Measurements from ENCODE around the gene CDH8.

- TF ChIP-seq, protein P1, sequence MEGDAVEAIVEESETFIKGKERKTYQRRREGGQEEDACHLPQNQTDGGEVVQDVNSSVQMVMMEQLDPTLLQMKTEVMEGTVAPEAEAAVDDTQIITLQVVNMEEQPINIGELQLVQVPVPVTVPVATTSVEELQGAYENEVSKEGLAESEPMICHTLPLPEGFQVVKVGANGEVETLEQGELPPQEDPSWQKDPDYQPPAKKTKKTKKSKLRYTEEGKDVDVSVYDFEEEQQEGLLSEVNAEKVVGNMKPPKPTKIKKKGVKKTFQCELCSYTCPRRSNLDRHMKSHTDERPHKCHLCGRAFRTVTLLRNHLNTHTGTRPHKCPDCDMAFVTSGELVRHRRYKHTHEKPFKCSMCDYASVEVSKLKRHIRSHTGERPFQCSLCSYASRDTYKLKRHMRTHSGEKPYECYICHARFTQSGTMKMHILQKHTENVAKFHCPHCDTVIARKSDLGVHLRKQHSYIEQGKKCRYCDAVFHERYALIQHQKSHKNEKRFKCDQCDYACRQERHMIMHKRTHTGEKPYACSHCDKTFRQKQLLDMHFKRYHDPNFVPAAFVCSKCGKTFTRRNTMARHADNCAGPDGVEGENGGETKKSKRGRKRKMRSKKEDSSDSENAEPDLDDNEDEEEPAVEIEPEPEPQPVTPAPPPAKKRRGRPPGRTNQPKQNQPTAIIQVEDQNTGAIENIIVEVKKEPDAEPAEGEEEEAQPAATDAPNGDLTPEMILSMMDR (IDR thresholded peaks at IDR 0.05; ENCODE audit: low read depth, low read length, missing input control), result no peak
- TF ChIP-seq REST (IDR thresholded peaks at IDR 0.05) (no peak), RAD21 (IDR thresholded peaks at IDR 0.05) (no peak)
These were observed 351.7 kb downstream of the CDH8 start for GRCh38 chr16:61684541-61684940.
